HG03442 (cell line): Measurements from ENCODE around the gene LAGE3.
A peak's percentile ranks its signal among the peaks of the same experiment; 100 is the strongest.

Experiments
- ATAC-seq: cut with Tn5 transposase; IDR thresholded peaks from one replicate; pipeline ENCODE4 v1.9.1; 2021; ENCODE audit warnings: mild to moderate bottlenecking, moderate library complexity; ENCODE audit not compliant: unreplicated experiment

Gene LAGE3, protein sequence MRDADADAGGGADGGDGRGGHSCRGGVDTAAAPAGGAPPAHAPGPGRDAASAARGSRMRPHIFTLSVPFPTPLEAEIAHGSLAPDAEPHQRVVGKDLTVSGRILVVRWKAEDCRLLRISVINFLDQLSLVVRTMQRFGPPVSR

GRCh38 chrX:154478728-154479622, at the start of gene LAGE3:
Gene LAGE3, minus strand, starts transcription at chrX:154479281. Its CDS starts 366 bp downstream, at chrX:154478915.
- ATAC-seq: peak; percentile 81

GRCh38 chrX:154526901-154527675, 48.0 kb upstream of the LAGE3 start:
- no peak for ATAC-seq

GRCh38 chrX:154525606-154526490, 46.8 kb upstream of the LAGE3 start:
- ATAC-seq: no peak

- no peak for ATAC-seq
Observed at GRCh38 chrX:154519389-154519788, 40.3 kb upstream of the LAGE3 start.

DNA sequence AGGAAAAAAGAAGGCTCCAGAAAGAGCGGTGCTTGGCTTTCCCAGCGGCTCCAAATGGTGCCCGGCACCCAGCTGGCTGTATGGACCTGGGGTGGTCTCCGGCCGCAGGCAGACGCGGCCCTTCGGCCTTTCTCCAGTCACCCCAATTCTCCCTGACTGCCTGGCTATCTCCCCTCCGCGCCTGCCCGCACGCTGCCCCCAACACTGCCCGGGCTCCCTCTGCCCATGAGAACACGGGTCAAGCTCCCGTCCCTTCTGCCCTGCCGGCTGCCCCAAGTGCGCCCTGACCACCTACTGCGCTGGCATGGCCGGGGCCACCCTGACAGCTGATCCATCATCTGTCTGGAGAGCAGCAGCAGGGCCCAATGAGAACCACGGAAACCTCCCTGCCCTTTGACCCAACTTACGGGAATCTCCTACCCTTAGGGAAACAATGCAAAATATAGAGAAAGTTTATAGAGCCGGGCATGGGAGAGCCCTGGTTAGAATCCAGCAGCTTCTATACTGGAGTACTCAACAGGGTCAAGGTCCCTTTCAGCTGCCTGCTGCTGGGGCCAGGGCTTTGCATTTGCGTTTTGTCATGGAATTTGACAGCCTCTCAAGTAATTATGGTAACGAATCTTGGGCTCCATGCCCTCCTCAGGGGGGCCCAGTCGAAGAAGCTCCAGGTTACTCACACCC, 38.2 kb upstream of the LAGE3 start:
- ATAC-seq: no peak

DNA sequence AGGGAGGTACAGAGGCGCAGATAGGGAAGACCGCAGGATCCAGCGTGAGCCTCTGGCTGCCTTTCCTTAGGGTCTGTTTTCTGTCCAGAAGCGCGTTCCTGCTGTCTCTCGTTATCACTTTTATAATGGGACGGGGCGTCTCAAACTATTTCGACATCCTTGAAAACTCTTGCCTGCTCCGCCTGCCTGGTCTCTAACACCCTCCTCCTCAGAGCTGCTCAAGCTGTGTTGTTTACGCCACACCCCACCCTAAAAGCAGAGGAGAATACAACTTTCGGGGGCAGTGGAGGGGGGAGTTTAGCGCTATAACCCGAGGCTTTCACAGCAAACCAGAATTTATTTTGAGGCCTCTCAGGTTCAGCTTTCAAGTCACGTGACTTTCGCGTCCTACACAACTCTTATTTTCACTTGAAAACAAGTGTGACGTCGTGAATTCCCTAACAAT, 37.6 kb upstream of the LAGE3 start:
- no peak for ATAC-seq

DNA sequence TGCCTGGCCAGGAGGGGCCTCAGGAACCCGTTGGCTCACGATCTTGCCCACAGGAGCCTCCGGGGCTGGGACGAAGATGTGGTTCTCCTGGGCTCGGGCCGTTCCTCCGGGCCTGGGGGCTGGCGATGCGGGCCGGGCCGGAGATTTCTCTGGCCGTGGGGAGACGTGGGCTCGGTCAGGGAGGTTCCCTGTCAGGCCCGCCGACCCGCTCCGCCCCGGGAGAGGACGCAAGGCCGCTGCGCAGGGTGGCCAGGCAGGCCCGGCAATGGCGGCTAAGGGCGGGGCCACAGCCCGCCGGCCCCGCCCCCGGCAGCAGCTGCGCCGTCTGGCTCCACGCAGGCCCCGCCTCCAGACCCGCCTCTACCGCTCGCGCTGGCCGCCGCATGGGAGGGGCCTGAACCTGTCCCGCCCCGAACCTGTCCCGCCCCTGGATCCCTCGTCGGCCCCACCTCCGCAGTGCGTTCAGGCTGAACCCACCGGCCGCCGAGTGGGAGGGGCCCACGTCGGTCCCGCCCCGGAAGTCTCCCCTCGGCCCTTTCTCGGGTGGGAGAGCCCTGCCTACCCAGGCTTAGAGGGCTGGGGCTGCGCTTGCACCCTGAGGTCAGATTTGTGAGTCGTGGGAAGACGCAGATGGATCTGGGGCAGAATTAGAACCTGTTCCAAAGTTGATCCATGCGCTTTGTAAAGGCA, 37.0 kb upstream of the LAGE3 start, which contains the start of gene FAM3A:
FAM3A (minus strand) TSS at position 267 of the 690 bp plus-strand sequence. CDS start 460 bp downstream, outside the sequence.
- ATAC-seq: peak; percentile 92

GRCh38 chrX:154515090-154515965, 36.2 kb upstream of the LAGE3 start:
- no peak for ATAC-seq

GRCh38 chrX:154513716-154514115, 34.6 kb upstream of the LAGE3 start:
- ATAC-seq: no peak

- no peak for ATAC-seq
Observed at GRCh38 chrX:154512879-154513553, 33.9 kb upstream of the LAGE3 start.

GRCh38 chrX:154511761-154512160, 32.7 kb upstream of the LAGE3 start:
- no peak for ATAC-seq

GRCh38 chrX:154509455-154509854, 30.4 kb upstream of the LAGE3 start:
- ATAC-seq: no peak

DNA sequence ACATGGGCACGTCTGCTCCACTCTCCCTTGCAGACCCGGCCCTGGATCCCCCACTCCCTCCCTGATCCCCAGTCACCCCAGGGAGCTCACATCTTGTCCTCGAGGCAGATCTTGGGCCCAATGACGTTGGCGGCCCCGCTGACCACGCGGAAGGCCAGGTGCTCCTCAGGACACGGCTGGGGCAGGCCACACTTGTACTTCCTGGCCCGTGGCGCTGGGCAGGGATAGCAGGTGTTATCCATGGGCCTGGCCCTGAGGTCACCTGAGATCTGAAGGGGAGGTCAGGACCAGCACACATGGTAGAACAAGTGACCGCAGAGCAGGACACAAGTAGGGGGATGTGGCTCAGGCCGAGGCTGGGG, 29.3 kb upstream of the LAGE3 start:
- no peak for ATAC-seq

GRCh38 chrX:154507673-154508383, 28.7 kb upstream of the LAGE3 start:
- ATAC-seq: no peak

GRCh38 chrX:154506483-154507332, 27.6 kb upstream of the LAGE3 start:
- no peak for ATAC-seq

DNA sequence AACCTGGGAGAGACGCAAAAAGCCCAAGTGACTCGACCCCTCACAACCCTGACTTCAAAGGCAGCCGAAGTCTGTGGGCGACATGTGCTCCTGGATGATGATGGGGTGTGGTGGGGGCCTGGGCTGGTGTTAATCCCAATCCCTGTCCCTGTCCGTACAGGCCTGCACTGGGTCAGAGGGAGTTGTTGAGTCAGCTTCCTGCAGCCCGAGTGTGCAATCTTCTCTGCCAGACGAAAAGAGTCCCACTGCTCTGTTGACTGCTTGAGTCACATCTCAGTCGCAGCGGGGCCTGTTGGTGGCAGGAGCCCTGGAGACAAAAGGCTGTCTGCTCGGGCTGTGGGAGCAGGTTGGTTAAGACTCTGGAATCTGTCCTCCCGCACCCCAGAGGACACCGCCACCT, 26.7 kb upstream of the LAGE3 start:
- no peak for ATAC-seq
